Testis (tissue), 3 donors: Measurements from ENCODE around the gene VDAC1. TPM values are rescaled to one million over a fixed set of nuclear protein-coding genes. Genes with fewer than 3 reads are reported as not detected.

Experiments used
- DNase-seq: peaks from one replicate; pipeline ENCODE4 v3.0.0-alpha.2; 2019
- H3K27ac ChIP-seq, 2 donors: fragments of 200-600 bp; sonication (generic); one replicate each; pipeline ENCODE4 v1.5.1; 2019
- H3K27me3 ChIP-seq: fragments of 200-600 bp; sonication (generic); one replicate; pipeline ENCODE4 v1.5.1; 2019
- H3K36me3 ChIP-seq: fragments of 200-600 bp; sonication (generic); one replicate; pipeline ENCODE4 v1.5.1; 2017; ENCODE audit warnings: low read depth; ENCODE audit errors: missing control alignments
- H3K4me1 ChIP-seq: fragments of 200-600 bp; sonication (generic); one replicate; pipeline ENCODE4 v1.5.1; 2019
- H3K4me3 ChIP-seq, 2 donors: fragments of 200-600 bp; sonication (generic); one replicate each; pipeline ENCODE4 v1.5.1; 2017 to 2019
- H3K9me3 ChIP-seq: fragments of 200-600 bp; sonication (generic); one replicate; pipeline ENCODE4 v1.5.1; 2017
- POLR2A ChIP-seq: fragments of 450-650 bp; IDR thresholded peaks from one replicate; pipeline ENCODE4 v1.6.1; 2017; ENCODE audit warnings: antibody characterized with exemption, mild to moderate bottlenecking, moderate library complexity
- WGBS, 2 donors: methylation state at CpG; one replicate each; pipeline ENCODE4 v1.1.5; 2018; 5-methylcytosine and 5-hydroxymethylcytosine counted together
- intact Hi-C: fragments of 100-400 bp; cut with DNase I; formaldehyde crosslinking; loops from one replicate; pipeline ENCODE4 v1.15.1; 2023; ENCODE audit warnings: low total_unique reads
- polyA plus RNA-seq: library from polyadenylated mRNA; stranded (reverse); fragments of 350-450 nt; fragmentation: Illumina TruSeq; extraction: RNeasy Lipid Tissue Mini Kit (QIAGEN cat#74804); gene quantifications from one replicate; pipeline ENCODE4 v1.2.3, GENCODE V29; 2014; ENCODE audit warnings: low read depth, low replicate concordance; ENCODE audit not compliant: insufficient read depth
- total RNA-seq, 2 donors: library from RNA; depleted of rRNA; stranded (reverse); fragments of >200 nt; gene quantifications; one replicate each; pipeline ENCODE4 v1.2.3, GENCODE V29; 2016
- TF ChIP-seq, protein P1 (sequence below), 3 experiments: fragments of 450-650 bp in 2 of 3; fragments of 200-600 bp in 1 of 3; sonication (generic) in 1 of 3; IDR thresholded peaks; one replicate each; pipeline ENCODE4 v1.5.1; 2016 to 2019; ENCODE audit warnings: antibody characterized with exemption in 3 of 3, mild to moderate bottlenecking in 2 of 3, moderate library complexity in 1 of 3

Gene VDAC1
- total and polyA plus RNA-seq, 3 donors from 2014 or later = 88.4 to 151 (median 127) TPM

GRCh38 chr5:133967124-133967523 is 37.7 kb downstream of the VDAC1 start:
- 38 to 56% methylated on average over 5 of the region's 5 CpGs for WGBS, 2 donors
- TF ChIP-seq, protein P1, sequence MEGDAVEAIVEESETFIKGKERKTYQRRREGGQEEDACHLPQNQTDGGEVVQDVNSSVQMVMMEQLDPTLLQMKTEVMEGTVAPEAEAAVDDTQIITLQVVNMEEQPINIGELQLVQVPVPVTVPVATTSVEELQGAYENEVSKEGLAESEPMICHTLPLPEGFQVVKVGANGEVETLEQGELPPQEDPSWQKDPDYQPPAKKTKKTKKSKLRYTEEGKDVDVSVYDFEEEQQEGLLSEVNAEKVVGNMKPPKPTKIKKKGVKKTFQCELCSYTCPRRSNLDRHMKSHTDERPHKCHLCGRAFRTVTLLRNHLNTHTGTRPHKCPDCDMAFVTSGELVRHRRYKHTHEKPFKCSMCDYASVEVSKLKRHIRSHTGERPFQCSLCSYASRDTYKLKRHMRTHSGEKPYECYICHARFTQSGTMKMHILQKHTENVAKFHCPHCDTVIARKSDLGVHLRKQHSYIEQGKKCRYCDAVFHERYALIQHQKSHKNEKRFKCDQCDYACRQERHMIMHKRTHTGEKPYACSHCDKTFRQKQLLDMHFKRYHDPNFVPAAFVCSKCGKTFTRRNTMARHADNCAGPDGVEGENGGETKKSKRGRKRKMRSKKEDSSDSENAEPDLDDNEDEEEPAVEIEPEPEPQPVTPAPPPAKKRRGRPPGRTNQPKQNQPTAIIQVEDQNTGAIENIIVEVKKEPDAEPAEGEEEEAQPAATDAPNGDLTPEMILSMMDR (IDR thresholded peaks at IDR 0.05) = no peak
- no peak for TF ChIP-seq POLR2A
- Histone ChIP-seq H3K4me1 (no peaks in the 10 kb centered on the region), H3K36me3 (no peaks in the 10 kb centered on the region), H3K27me3 (no peaks in the 10 kb centered on the region), H3K9me3 (no peaks in the 10 kb centered on the region), H3K4me3 (no peak overlapping the region), H3K27ac (no peak overlapping the region)
- no peak for DNase-seq
- intact Hi-C loops = no loop called here

- WGBS, 2 donors = 82 to 92% methylated on average over 10 of the region's 10 CpGs
- no peaks in the 10 kb centered on the region for H3K4me1 ChIP-seq
These were observed 38.7 kb downstream of the VDAC1 start for GRCh38 chr5:133966090-133966489.

DNA sequence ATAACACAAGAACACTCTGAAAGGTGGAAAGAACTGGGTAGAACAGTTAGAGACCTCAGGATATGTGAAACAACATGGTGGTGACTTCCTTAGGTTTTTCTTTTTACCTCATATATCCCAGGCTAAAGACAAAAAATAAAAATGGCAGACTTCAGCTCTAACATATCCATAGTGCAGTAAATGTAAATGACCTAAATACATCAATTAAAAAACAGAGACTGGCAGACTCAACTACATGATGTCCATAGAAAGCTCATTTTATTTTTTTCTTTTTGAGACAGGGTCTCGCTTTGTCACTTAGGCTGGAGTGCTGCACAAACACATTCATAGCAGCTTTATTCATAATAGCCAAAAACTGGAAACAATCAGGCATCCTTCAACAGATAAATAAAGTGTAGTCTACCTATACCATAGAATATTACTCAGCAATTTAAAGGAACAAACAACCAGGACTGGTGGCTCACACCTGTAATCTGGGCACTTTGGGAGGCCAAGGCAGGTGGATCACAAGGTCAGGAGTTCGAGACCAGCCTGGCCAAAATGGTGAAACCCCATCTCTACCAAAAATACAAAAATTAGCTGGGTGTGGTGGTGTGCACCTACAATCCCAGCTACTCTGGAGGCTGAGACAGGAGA is 41.2 kb downstream of the VDAC1 start:
- TF ChIP-seq, protein P1 (IDR thresholded peaks at IDR 0.05) = no peak
- H3K27ac ChIP-seq = no peak overlapping the region
- H3K36me3 ChIP-seq = no peaks in the 10 kb centered on the region
- H3K27me3 ChIP-seq = no peaks in the 10 kb centered on the region
- intact Hi-C loops = no loop called here
- no peaks in the 10 kb centered on the region for H3K4me1 ChIP-seq
- DNase-seq = no peak
- H3K4me3 ChIP-seq = no peak overlapping the region
- WGBS, 2 donors = 94 to 96% methylated on average over 2 of the region's 2 CpGs
- H3K9me3 ChIP-seq = no peaks in the 10 kb centered on the region

More at GRCh38 chr5:133966090-133966489, 38.7 kb downstream of the VDAC1 start:
- no peak for DNase-seq
- intact Hi-C loops = no loop called here
- TF ChIP-seq, protein P1 (IDR thresholded peaks at IDR 0.05) = no peak
- TF ChIP-seq POLR2A = no peak
- H3K9me3 ChIP-seq = no peaks in the 10 kb centered on the region
- H3K27ac ChIP-seq = no peak overlapping the region
- no peak overlapping the region for H3K4me3 ChIP-seq
- no peaks in the 10 kb centered on the region for H3K27me3 ChIP-seq
- H3K36me3 ChIP-seq = no peaks in the 10 kb centered on the region

GRCh38 chr5:133962801-133963476 is 41.8 kb downstream of the VDAC1 start:
- intact Hi-C loops = no loop called here
- Histone ChIP-seq H3K27me3 (no peaks in the 10 kb centered on the region), H3K36me3 (no peaks in the 10 kb centered on the region), H3K9me3 (no peaks in the 10 kb centered on the region), H3K27ac (no peak overlapping the region), H3K4me3 (no peak overlapping the region), H3K4me1 (no peaks in the 10 kb centered on the region)
- 66 to 68% methylated on average over 2 of the region's 2 CpGs for WGBS, 2 donors
- DNase-seq = no peak
- TF ChIP-seq, protein P1 (IDR thresholded peaks at IDR 0.05) = no peak
- TF ChIP-seq POLR2A = no peak
